Choroid plexus epithelial cell (primary cell): ENCODE results near the gene OR2C3.

Source experiments
- DNase-seq: peaks from one replicate; pipeline ENCODE4 v3.0.0-alpha.2; 2010; ENCODE audit warnings: low read depth
- H3K4me3 ChIP-seq: 2 replicates; pipeline ENCODE4 v1.5.1; 2011; ENCODE audit warnings: low read depth, mild to moderate bottlenecking, control low read depth, low read length, moderate library complexity
- TF ChIP-seq, protein P1 (sequence below): conservative IDR thresholded peaks from 2 replicates; pipeline ENCODE4 v1.5.1; 2011; ENCODE audit warnings: low read depth, mild to moderate bottlenecking, control low read depth, inconsistent platforms, low read length, moderate library complexity

Gene OR2C3

DNA sequence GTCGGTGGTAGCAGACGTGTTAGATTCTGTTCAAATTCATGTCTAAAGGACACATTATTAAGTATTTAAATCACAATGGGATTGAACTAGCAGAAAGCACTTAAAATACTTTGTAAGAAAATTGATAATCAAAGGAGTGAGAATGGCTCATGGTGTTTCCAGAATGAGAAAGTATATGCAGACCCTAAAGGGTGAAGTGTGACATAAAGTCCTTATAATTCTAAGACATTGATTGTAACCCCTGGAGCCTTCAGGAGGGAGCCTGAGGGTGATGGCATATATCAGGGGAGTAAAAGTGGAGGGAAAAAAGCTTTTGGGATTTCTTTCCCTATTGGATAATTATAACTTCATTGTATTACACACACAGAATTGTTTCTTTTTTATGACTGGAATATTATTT, at the start of gene OR2C3:
TSS of gene OR2C3 (minus strand) at position 101 of the 400 bp plus-strand sequence. CDS start 3,929 bp downstream, outside the sequence.
- H3K4me3 ChIP-seq: no peak within 1 kb of the TSS
- no peak for DNase-seq
- TF ChIP-seq, protein P1, sequence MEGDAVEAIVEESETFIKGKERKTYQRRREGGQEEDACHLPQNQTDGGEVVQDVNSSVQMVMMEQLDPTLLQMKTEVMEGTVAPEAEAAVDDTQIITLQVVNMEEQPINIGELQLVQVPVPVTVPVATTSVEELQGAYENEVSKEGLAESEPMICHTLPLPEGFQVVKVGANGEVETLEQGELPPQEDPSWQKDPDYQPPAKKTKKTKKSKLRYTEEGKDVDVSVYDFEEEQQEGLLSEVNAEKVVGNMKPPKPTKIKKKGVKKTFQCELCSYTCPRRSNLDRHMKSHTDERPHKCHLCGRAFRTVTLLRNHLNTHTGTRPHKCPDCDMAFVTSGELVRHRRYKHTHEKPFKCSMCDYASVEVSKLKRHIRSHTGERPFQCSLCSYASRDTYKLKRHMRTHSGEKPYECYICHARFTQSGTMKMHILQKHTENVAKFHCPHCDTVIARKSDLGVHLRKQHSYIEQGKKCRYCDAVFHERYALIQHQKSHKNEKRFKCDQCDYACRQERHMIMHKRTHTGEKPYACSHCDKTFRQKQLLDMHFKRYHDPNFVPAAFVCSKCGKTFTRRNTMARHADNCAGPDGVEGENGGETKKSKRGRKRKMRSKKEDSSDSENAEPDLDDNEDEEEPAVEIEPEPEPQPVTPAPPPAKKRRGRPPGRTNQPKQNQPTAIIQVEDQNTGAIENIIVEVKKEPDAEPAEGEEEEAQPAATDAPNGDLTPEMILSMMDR: no peak

DNA sequence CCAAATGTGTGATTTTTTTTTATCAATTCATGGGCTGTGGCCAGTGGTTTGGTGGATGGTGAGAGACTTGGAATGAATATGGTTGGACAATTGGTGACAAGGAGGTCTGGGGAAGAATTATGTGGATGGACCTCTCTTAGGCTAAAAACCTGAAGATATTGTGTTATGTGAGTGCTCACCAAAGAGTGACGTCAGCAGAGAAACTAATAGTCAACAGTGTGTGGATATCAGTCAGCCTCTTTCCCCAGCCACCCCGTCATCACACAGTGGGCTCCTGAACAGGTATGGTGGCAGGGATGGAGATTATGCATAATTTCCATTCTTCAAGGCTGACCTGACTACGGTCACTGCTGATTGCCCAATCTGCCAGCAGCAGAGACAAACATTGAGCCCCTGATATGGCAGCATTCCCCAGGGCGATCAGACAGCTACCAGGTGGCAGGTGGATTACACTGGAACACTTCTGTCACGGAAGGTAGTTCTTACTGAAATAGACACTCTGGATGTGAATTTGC, 42.8 kb upstream of the OR2C3 start:
- TF ChIP-seq, protein P1: no peak
- no peak overlapping the region for H3K4me3 ChIP-seq
- DNase-seq: no peak

DNA sequence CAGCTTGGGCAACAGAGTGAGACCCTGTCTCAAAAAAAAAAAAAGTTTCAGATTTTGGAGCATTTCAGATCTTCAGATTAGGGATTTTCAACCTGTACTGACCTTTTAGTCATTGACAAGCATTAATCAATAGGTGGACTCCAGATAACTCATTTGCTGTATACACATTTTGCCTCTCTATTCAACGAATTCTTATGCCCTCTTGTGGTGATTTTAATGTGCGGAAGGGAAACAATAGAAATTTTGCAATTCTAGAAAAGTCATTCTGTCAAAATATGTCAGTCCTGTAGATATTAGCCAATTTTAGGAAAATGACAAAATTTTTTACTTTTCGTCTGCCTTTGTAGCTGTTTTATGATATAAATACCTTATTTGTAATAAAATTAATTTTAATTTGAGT, 40.3 kb upstream of the OR2C3 start:
- TF ChIP-seq, protein P1: peak; percentile 18
- DNase-seq: peak; percentile 4
- H3K4me3 ChIP-seq: no peak overlapping the region

DNA sequence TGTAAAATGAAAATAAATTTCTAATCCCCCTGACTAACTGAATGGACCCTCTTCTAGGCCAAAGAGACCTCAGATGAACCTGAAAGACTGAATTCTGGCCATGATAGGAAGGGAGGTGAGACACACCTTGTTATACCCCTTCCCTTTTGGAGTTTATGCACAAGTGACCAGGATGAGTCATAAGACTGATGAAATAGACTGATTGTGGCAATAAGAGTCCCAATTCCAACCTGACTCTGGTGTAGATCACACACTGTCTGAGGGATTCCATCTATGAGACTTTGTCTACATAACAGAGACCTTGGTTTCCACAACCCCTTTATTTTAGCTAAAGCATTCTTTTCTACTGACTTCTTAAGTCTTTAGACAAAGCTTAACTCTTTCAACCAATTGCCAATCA, 38.4 kb upstream of the OR2C3 start:
- H3K4me3 ChIP-seq: no peak overlapping the region
- no peak for DNase-seq
- TF ChIP-seq, protein P1: no peak

DNA sequence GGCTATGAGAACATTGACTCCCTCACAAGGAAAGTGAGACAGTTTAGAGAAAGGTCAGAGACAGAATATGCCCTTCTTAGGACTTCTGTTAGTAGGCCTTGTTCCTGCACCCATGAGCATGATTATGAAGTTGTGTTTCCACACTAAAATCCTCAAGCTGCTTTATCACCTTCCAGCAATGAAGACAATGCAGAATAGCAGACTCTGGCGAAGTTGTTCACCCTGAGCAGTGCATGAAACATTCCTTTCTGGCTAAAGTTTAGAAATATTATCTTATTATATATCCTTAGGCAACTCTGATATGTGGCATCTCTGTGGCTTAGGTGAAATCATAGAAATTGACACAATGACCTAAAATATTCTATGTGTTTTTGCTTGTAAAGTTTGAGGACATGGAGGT, 38.0 kb upstream of the OR2C3 start:
- TF ChIP-seq, protein P1: no peak
- DNase-seq: no peak

GRCh38 chr1:247562198-247562597, 26.0 kb upstream of the OR2C3 start:
- TF ChIP-seq, protein P1: no peak
- DNase-seq: no peak
- no peak overlapping the region for H3K4me3 ChIP-seq

More for the DNA sequence above, 38.0 kb upstream of the OR2C3 start:
- no peak overlapping the region for H3K4me3 ChIP-seq

DNA sequence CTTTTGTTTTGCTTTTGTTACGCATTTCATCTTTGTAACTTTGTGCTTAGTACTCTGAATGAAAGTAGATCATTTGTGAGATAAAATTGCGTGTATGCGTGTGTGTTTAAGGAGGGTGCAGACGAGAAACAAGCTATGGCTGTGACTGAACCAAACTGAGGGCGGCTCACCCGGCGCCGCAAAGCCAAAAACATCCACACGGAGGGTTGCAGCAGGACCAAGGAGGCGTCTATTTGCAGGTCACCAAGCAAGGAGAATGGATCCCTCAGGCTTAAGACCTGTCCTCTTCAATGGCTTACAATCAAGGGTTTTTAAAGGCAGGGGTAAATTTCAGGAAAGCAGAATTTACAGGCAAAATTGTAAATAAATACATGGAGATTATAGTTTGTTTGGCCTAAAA, 25.5 kb upstream of the OR2C3 start:
- H3K4me3 ChIP-seq: no peak overlapping the region
- TF ChIP-seq, protein P1: no peak
- no peak for DNase-seq
